ENCODE data around the gene MYZAP. TPM values are rescaled to one million over a fixed set of nuclear protein-coding genes. Genes with fewer than 3 reads are reported as not detected.

The MYZAP gene
- total RNA-seq, 1 experiment from 2014 or later = 0.68 TPM

DNA sequence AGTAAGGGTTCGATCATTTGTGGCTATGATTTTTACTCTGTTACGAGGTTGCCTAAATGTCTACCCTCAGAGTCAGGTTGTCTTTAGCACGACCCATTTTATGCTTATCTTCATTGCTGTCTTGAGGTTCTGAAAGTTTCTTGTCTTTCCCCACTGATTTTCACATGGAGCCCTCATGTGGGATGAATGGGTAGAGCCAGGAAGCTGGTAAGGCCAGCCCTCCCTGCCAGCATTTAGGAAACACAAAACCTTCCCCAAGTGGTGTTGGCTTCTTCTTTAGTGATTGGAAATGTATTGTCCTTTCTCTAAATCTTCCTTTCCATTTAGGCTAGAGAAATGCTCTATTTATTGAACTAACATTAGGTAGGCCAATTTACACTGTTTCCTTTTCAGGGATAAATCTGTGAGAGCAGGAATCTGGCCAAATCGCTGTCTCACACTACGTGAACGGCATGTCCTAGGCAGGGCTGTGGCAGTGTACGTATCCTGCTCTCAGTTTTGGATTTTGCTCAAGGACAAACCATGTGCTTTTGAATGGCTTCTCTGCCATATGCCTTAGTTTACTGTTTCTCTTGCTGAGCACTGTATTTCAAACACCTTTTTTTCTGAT lies 43.7 kb downstream of the MYZAP start:
- Mint-ChIP-seq H3K9me3 (no peaks in the 10 kb centered on the region), H3K27me3 (ENCODE audit: low read depth) (peaks cover 17% of the 10 kb centered on the region), H3K4me1 (no peaks in the 10 kb centered on the region), H3K4me3 (no peak overlapping the region), H3K36me3 (no peaks in the 10 kb centered on the region), H3K27ac (no peak overlapping the region)
- POLR2A ChIA-PET = no interaction called here
- ATAC-seq (peak; percentile 58), DNase-seq (ENCODE audit: low spot score) (no peak)
- CTCF ChIA-PET = interaction anchor here (0.6 to 1.5 kb wide), 3 partner anchors 16 to 76 kb away, joined by 3 to 5 read pairs (median 3); no protein-coding TSS in a partner anchor
- TF ChIP-seq NFATC4 (CRISPR knock-in tag; IDR thresholded peaks at IDR 0.05) (no peak), IRF2 (CRISPR knock-in tag; IDR thresholded peaks at IDR 0.05; ENCODE audit: borderline replicate concordance, low read depth) (no peak), HMGA2 (CRISPR knock-in tag; IDR thresholded peaks at IDR 0.05) (no peak), FOXJ3 (CRISPR knock-in tag; IDR thresholded peaks at IDR 0.05; ENCODE audit: borderline replicate concordance) (no peak), NFE2L1 (CRISPR knock-in tag; IDR thresholded peaks at IDR 0.05) (no peak), ETV6 (CRISPR knock-in tag; IDR thresholded peaks at IDR 0.05) (no peak)
- TF ChIP-seq, protein P1, sequence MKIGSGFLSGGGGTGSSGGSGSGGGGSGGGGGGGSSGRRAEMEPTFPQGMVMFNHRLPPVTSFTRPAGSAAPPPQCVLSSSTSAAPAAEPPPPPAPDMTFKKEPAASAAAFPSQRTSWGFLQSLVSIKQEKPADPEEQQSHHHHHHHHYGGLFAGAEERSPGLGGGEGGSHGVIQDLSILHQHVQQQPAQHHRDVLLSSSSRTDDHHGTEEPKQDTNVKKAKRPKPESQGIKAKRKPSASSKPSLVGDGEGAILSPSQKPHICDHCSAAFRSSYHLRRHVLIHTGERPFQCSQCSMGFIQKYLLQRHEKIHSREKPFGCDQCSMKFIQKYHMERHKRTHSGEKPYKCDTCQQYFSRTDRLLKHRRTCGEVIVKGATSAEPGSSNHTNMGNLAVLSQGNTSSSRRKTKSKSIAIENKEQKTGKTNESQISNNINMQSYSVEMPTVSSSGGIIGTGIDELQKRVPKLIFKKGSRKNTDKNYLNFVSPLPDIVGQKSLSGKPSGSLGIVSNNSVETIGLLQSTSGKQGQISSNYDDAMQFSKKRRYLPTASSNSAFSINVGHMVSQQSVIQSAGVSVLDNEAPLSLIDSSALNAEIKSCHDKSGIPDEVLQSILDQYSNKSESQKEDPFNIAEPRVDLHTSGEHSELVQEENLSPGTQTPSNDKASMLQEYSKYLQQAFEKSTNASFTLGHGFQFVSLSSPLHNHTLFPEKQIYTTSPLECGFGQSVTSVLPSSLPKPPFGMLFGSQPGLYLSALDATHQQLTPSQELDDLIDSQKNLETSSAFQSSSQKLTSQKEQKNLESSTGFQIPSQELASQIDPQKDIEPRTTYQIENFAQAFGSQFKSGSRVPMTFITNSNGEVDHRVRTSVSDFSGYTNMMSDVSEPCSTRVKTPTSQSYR (CRISPR knock-in tag; IDR thresholded peaks at IDR 0.05) = no peak
- TF ChIP-seq, protein P2, sequence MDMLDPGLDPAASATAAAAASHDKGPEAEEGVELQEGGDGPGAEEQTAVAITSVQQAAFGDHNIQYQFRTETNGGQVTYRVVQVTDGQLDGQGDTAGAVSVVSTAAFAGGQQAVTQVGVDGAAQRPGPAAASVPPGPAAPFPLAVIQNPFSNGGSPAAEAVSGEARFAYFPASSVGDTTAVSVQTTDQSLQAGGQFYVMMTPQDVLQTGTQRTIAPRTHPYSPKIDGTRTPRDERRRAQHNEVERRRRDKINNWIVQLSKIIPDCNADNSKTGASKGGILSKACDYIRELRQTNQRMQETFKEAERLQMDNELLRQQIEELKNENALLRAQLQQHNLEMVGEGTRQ (CRISPR knock-in tag; IDR thresholded peaks at IDR 0.05) = no peak
- TF ChIP-seq, protein P3, sequence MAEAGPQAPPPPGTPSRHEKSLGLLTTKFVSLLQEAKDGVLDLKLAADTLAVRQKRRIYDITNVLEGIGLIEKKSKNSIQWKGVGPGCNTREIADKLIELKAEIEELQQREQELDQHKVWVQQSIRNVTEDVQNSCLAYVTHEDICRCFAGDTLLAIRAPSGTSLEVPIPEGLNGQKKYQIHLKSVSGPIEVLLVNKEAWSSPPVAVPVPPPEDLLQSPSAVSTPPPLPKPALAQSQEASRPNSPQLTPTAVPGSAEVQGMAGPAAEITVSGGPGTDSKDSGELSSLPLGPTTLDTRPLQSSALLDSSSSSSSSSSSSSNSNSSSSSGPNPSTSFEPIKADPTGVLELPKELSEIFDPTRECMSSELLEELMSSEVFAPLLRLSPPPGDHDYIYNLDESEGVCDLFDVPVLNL (CRISPR knock-in tag; IDR thresholded peaks at IDR 0.05; ENCODE audit: borderline replicate concordance, low read depth) = no peak

DNA sequence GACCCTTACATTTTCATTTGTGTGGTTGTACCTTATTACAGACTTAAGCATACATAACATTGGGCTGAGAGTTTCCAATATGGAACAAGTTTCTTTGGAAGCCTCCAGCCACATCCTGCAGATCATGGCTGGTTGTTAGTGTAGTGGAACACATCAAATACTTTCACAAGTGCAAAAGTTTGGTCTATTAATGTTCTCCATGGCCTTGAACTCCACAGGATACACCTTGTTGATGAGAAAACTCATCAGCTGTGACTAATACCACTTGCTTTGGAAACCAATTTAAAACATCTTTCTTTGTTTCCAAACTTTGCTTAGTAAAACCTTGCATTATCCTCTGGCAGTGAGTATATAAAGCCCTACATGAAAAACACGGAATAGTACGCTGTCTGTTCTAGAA lies 46.1 kb downstream of the MYZAP start:
- ChIA-PET CTCF (no interaction called here), POLR2A (no interaction called here)
- H3K27ac Mint-ChIP-seq = no peak overlapping the region
- peaks cover 36% of the 10 kb centered on the region for H3K27me3 Mint-ChIP-seq (ENCODE audit: low read depth)
- no peak overlapping the region for H3K4me3 Mint-ChIP-seq
- no peaks in the 10 kb centered on the region for H3K9me3 Mint-ChIP-seq
- no peaks in the 10 kb centered on the region for H3K36me3 Mint-ChIP-seq
- H3K4me1 Mint-ChIP-seq = no peaks in the 10 kb centered on the region
- ATAC-seq (no peak), DNase-seq (ENCODE audit: low spot score) (no peak)
- TF ChIP-seq, protein P4, sequence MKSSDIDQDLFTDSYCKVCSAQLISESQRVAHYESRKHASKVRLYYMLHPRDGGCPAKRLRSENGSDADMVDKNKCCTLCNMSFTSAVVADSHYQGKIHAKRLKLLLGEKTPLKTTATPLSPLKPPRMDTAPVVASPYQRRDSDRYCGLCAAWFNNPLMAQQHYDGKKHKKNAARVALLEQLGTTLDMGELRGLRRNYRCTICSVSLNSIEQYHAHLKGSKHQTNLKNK (CRISPR knock-in tag; IDR thresholded peaks at IDR 0.05) = no peak
- TF ChIP-seq MXD4 (CRISPR knock-in tag; IDR thresholded peaks at IDR 0.05; ENCODE audit: borderline replicate concordance) (no peak), FOXP1 (CRISPR knock-in tag; IDR thresholded peaks at IDR 0.05; ENCODE audit: borderline replicate concordance) (no peak), ZNF263 (CRISPR knock-in tag; IDR thresholded peaks at IDR 0.05; ENCODE audit: low read depth) (no peak), NFATC4 (CRISPR knock-in tag; IDR thresholded peaks at IDR 0.05) (no peak), ZNF219 (CRISPR knock-in tag; IDR thresholded peaks at IDR 0.05; ENCODE audit: borderline replicate concordance) (no peak), RORB (CRISPR knock-in tag; IDR thresholded peaks at IDR 0.05) (no peak), GRHL2 (CRISPR knock-in tag; IDR thresholded peaks at IDR 0.05; ENCODE audit: insufficient replicate concordance, severe bottlenecking) (no peak), RELA (CRISPR knock-in tag; IDR thresholded peaks at IDR 0.05; ENCODE audit: borderline replicate concordance) (no peak)
- TF ChIP-seq, protein P5, sequence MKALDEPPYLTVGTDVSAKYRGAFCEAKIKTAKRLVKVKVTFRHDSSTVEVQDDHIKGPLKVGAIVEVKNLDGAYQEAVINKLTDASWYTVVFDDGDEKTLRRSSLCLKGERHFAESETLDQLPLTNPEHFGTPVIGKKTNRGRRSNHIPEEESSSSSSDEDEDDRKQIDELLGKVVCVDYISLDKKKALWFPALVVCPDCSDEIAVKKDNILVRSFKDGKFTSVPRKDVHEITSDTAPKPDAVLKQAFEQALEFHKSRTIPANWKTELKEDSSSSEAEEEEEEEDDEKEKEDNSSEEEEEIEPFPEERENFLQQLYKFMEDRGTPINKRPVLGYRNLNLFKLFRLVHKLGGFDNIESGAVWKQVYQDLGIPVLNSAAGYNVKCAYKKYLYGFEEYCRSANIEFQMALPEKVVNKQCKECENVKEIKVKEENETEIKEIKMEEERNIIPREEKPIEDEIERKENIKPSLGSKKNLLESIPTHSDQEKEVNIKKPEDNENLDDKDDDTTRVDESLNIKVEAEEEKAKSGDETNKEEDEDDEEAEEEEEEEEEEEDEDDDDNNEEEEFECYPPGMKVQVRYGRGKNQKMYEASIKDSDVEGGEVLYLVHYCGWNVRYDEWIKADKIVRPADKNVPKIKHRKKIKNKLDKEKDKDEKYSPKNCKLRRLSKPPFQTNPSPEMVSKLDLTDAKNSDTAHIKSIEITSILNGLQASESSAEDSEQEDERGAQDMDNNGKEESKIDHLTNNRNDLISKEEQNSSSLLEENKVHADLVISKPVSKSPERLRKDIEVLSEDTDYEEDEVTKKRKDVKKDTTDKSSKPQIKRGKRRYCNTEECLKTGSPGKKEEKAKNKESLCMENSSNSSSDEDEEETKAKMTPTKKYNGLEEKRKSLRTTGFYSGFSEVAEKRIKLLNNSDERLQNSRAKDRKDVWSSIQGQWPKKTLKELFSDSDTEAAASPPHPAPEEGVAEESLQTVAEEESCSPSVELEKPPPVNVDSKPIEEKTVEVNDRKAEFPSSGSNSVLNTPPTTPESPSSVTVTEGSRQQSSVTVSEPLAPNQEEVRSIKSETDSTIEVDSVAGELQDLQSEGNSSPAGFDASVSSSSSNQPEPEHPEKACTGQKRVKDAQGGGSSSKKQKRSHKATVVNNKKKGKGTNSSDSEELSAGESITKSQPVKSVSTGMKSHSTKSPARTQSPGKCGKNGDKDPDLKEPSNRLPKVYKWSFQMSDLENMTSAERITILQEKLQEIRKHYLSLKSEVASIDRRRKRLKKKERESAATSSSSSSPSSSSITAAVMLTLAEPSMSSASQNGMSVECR (CRISPR knock-in tag; IDR thresholded peaks at IDR 0.05; ENCODE audit: borderline replicate concordance) = no peak
- TF ChIP-seq, protein P6, sequence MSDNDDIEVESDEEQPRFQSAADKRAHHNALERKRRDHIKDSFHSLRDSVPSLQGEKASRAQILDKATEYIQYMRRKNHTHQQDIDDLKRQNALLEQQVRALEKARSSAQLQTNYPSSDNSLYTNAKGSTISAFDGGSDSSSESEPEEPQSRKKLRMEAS (CRISPR knock-in tag; IDR thresholded peaks at IDR 0.05) = no peak
- TF ChIP-seq, protein P7, sequence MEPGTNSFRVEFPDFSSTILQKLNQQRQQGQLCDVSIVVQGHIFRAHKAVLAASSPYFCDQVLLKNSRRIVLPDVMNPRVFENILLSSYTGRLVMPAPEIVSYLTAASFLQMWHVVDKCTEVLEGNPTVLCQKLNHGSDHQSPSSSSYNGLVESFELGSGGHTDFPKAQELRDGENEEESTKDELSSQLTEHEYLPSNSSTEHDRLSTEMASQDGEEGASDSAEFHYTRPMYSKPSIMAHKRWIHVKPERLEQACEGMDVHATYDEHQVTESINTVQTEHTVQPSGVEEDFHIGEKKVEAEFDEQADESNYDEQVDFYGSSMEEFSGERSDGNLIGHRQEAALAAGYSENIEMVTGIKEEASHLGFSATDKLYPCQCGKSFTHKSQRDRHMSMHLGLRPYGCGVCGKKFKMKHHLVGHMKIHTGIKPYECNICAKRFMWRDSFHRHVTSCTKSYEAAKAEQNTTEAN (CRISPR knock-in tag; IDR thresholded peaks at IDR 0.05) = no peak
- TF ChIP-seq, protein P8, sequence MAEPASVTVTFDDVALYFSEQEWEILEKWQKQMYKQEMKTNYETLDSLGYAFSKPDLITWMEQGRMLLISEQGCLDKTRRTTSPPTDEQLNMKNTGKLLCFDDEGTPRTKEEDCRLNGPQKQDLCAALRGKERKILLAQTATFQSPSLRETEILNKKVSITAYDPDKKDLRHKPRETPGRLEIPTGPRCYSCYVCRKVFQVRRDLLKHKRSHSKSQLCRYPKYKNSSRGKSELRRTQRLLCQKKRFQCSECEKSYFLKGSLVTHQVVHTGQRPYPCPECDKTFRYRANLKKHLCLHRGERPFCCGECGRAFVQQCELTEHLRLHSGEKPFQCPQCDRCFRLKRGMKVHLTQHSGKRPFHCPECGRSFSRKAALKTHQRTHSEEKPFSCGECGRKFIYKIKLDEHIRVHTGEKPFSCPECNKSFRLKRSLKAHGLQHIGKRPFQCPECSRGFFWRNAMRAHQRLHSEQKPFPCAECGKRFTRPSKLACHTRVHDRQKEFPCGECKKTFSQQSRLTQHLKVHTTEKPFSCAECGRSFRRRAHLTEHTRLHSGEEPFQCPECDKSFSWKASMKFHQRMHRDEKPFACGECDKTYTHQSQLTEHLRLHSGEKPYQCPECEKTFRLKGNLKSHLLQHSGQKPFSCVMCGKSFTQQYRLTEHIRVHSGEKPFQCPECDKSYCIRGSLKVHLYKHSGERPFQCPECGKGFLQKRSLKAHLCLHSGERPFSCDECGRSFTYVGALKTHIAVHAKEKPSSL (CRISPR knock-in tag; conservative IDR thresholded peaks at IDR 0.05) = no peak
